ENCODE measurements around the gene LRRC42. TPM values are rescaled to one million over a fixed set of nuclear protein-coding genes. Genes with fewer than 3 reads are reported as not detected.
A peak's percentile ranks its signal among the peaks of the same experiment; 100 is the strongest.
"Not testable (repeated sequence)": the region's sequence is repeated elsewhere in the genome, so short reads cannot be mapped to it uniquely, and the experiment has no call there.

LRRC42 gene
- total RNA-seq, 1 donor from 2014 or later: 50.1 TPM

DNA sequence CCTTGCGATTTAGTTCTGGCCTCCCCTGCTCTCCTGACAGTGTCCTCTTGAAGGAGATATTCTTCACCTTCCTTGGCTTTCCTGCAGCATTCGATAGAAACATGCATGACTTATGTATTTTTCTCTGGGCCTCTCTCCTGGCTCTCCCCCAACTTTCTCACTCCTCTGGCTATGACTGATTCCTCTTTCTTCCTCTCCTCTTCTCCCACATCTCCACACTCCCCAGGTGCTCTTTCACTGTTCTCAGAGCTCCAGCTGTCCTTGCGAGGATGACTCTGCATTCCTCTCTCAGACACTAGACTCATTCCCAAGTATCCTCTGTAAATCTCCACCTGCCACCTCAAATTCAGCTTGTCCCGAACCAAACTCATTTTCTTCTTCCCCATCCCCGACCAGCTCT, 18.0 kb downstream of the LRRC42 start:
- H3K9me3 Mint-ChIP-seq: no peaks in the 10 kb centered on the region
- DNase-seq (ENCODE audit: extremely low spot score, unreplicated experiment): no peak
- peaks cover 31% of the 10 kb centered on the region for H3K36me3 Mint-ChIP-seq
- TF ChIP-seq, protein P1, sequence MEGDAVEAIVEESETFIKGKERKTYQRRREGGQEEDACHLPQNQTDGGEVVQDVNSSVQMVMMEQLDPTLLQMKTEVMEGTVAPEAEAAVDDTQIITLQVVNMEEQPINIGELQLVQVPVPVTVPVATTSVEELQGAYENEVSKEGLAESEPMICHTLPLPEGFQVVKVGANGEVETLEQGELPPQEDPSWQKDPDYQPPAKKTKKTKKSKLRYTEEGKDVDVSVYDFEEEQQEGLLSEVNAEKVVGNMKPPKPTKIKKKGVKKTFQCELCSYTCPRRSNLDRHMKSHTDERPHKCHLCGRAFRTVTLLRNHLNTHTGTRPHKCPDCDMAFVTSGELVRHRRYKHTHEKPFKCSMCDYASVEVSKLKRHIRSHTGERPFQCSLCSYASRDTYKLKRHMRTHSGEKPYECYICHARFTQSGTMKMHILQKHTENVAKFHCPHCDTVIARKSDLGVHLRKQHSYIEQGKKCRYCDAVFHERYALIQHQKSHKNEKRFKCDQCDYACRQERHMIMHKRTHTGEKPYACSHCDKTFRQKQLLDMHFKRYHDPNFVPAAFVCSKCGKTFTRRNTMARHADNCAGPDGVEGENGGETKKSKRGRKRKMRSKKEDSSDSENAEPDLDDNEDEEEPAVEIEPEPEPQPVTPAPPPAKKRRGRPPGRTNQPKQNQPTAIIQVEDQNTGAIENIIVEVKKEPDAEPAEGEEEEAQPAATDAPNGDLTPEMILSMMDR (conservative IDR thresholded peaks at IDR 0.05): no peak
- H3K4me1 Mint-ChIP-seq (ENCODE audit: unreplicated experiment): no peaks in the 10 kb centered on the region
- peak overlapping the region; percentile 57 for H3K27ac Mint-ChIP-seq
- H3K27me3 Mint-ChIP-seq: no peaks in the 10 kb centered on the region
- H3K4me3 Mint-ChIP-seq: no peak overlapping the region

DNA sequence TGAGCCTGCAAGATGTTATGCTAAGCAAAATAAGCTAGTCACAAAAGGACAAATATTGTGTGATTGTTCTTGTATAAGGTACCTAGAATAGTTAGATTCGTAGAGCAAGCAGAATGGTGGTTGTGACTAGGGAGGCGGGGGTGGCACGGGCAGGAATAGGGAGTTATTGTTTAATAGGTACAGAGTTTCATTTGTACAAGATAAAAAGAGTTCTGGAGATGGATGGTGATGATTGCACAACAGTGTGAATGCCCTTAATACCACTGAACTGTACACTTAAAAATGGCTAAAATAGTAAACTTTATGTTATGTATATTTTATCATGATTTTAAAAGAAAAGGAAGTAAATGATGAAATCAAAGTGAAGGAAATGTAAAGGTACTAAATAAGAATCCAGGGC, 20.6 kb downstream of the LRRC42 start:
- Mint-ChIP-seq H3K27me3 (no peaks in the 10 kb centered on the region), H3K4me3 (no peak overlapping the region), H3K4me1 (ENCODE audit: unreplicated experiment) (peaks cover 3% of the 10 kb centered on the region), H3K36me3 (peaks cover 30% of the 10 kb centered on the region), H3K27ac (no peak overlapping the region), H3K9me3 (no peaks in the 10 kb centered on the region)
- DNase-seq (ENCODE audit: extremely low spot score, unreplicated experiment): no peak
- TF ChIP-seq, protein P1 (conservative IDR thresholded peaks at IDR 0.05): no peak

DNA sequence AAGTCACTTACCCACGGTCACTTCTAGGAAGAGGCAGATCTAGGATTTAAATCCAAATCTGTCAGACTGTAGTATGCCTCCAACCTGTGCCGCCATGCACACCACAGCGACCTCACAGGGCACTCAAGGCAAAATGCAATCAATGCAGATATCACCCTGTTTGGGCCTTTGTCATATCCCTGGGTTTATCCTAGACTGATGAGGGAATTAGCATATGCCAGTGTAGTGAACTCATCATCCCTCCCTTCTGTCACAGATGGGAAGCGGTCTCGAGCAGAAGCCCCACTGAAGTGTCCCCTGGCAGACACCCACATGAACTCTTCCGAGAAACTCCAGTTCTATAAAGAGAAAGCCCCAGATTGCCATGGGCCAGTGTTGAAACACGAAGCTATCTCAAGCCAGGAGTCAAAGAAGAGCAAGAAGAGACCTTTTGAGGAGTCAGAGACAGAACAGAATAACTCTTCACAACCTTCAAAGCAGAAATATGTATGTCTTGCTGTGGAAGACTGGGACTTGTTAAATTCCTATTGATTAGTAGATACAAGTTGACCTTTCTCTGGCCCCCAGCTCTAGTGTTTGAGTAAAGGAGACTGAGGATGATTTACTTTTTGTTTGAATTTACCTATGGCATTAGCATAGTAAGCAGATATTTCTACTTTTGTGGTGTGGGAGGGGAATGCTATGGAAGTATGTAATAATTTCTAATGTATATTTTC, 21.4 kb downstream of the LRRC42 start:
- H3K36me3 Mint-ChIP-seq: peaks cover 24% of the 10 kb centered on the region
- H3K4me1 Mint-ChIP-seq (ENCODE audit: unreplicated experiment): peaks cover 4% of the 10 kb centered on the region
- no peak overlapping the region for H3K4me3 Mint-ChIP-seq
- DNase-seq (ENCODE audit: extremely low spot score, unreplicated experiment): no peak
- no peaks in the 10 kb centered on the region for H3K9me3 Mint-ChIP-seq
- peak overlapping the region; percentile 2 for H3K27ac Mint-ChIP-seq
- TF ChIP-seq, protein P1 (conservative IDR thresholded peaks at IDR 0.05): no peak
- no peaks in the 10 kb centered on the region for H3K27me3 Mint-ChIP-seq

DNA sequence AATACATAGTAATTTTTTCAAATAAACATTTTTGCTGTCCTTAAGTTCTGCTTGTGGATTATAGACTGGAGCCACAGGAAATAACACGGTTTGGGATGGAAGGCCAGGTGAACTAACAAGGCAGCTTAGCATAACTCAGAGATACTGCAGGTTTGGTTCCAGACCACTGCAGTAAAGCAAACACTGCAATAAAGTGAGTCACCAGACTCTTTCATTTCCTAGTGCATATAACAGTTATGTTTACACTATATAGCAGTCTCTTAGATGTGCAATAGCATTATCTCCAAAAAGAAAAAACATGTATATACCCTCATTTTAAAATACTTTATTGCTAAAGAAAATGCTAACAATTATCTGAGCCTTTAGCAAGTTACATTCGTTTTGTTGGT, 22.0 kb downstream of the LRRC42 start:
- peaks cover 4% of the 10 kb centered on the region for H3K4me1 Mint-ChIP-seq (ENCODE audit: unreplicated experiment)
- no peak overlapping the region for H3K27ac Mint-ChIP-seq
- no peak overlapping the region for H3K4me3 Mint-ChIP-seq
- peaks cover 21% of the 10 kb centered on the region for H3K36me3 Mint-ChIP-seq
- DNase-seq (ENCODE audit: extremely low spot score, unreplicated experiment): no peak
- no peaks in the 10 kb centered on the region for H3K9me3 Mint-ChIP-seq
- TF ChIP-seq, protein P1 (conservative IDR thresholded peaks at IDR 0.05): no peak
- H3K27me3 Mint-ChIP-seq: no peaks in the 10 kb centered on the region

DNA sequence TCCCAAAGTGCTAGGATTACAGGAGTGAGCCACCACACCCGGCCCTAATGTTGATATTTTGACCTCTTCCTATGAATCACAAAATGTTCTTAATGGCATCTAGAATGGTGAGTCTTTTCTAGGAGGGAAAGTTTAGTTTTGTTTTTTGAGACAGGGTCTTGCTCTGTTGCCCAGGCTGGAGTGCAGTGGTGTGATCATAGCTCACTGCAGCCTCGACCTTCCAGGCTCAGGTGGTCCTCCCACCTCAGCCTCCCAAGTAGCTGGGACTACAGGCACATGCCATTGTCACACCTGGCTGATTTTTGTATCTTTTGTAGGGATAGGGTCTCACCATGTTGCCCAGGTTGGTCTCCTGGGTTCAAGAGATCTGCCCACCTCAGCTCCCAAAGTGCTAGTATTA, 23.2 kb downstream of the LRRC42 start:
- not testable (repeated sequence) for DNase-seq (ENCODE audit: extremely low spot score, unreplicated experiment); H3K4me1 Mint-ChIP-seq (ENCODE audit: unreplicated experiment); H3K27me3 Mint-ChIP-seq; H3K4me3 Mint-ChIP-seq; H3K27ac Mint-ChIP-seq; H3K9me3 Mint-ChIP-seq
- peaks cover 17% of the 10 kb centered on the region for H3K36me3 Mint-ChIP-seq

DNA sequence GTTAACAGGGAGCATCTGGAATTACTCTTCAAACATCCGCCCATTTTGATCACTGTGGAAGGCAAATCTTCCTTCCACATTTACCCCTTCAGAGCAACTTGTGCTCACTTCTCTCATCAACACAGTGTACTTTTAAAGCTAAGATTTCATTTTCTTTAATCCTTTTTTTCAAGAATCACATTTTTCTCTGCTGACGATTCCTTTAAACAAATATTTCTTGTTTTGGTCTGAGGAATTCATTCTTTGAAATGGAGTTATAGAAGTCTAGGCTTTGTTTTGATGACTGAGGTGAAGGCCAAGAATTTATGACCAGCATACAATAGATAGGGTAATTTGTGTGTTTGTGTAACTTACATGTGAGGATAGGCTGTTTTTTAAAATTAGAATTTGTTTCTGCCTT, 25.6 kb downstream of the LRRC42 start:
- H3K27me3 Mint-ChIP-seq: no peaks in the 10 kb centered on the region
- H3K9me3 Mint-ChIP-seq: no peaks in the 10 kb centered on the region
- TF ChIP-seq, protein P1 (conservative IDR thresholded peaks at IDR 0.05): no peak
- H3K4me3 Mint-ChIP-seq: no peak overlapping the region
- H3K4me1 Mint-ChIP-seq (ENCODE audit: unreplicated experiment): peaks cover 4% of the 10 kb centered on the region
- peaks cover 8% of the 10 kb centered on the region for H3K36me3 Mint-ChIP-seq
- no peak for DNase-seq (ENCODE audit: extremely low spot score, unreplicated experiment)
- no peak overlapping the region for H3K27ac Mint-ChIP-seq
